GM23338 (cell line): ENCODE measurements around the gene TAGLN3. TPM values are rescaled to one million over a fixed set of nuclear protein-coding genes. Genes with fewer than 3 reads are reported as not detected.

ENCODE experiments used
- ATAC-seq: fragments of 200-7000 bp; cut with Tn5 transposase; 3 replicates; pipeline ENCODE4 v1.9.1; 2020
- DNase-seq: peaks from one replicate; pipeline ENCODE4 v3.0.0-alpha.2; 2015; ENCODE audit warnings: low spot score
- H2AFZ ChIP-seq: fragments of 200-600 bp; sonication (generic); 2 replicates; pipeline ENCODE4 v1.8.0; 2016; ENCODE audit warnings: antibody characterized with exemption, mild to moderate bottlenecking, moderate library complexity
- H3F3A ChIP-seq: fragments of 200-600 bp; sonication (generic); replicated peaks from 2 replicates; pipeline ENCODE4 v1.8.0; 2017; ENCODE audit warnings: antibody characterized with exemption, mixed run types, low read depth
- H3K27ac ChIP-seq: fragments of 200-600 bp; sonication (generic); 2 replicates; pipeline ENCODE4 v1.6.1; 2016; ENCODE audit warnings: low read depth
- H3K27me3 ChIP-seq: fragments of 200-600 bp; sonication (generic); 2 replicates; pipeline ENCODE4 v1.8.0; 2016; ENCODE audit warnings: mild to moderate bottlenecking, mixed run types, moderate library complexity; ENCODE audit not compliant: insufficient read depth
- H3K36me3 ChIP-seq: fragments of 200-600 bp; sonication (generic); 2 replicates; pipeline ENCODE4 v1.8.0; 2016; ENCODE audit warnings: mild to moderate bottlenecking; ENCODE audit not compliant: insufficient read depth
- H3K4me1 ChIP-seq: fragments of 200-600 bp; sonication (generic); 2 replicates; pipeline ENCODE4 v1.8.0; 2016; ENCODE audit warnings: mild to moderate bottlenecking, moderate library complexity; ENCODE audit not compliant: insufficient read depth
- H3K4me2 ChIP-seq: fragments of 200-600 bp; sonication (generic); 2 replicates; pipeline ENCODE4 v1.7.1; 2017; ENCODE audit warnings: mixed run types
- H3K4me3 ChIP-seq: fragments of 200-600 bp; sonication (generic); 2 replicates; pipeline ENCODE4 v1.6.1; 2016; ENCODE audit warnings: mixed run types
- H3K79me2 ChIP-seq: fragments of 200-600 bp; sonication (generic); replicated peaks from 2 replicates; pipeline ENCODE4 v1.8.0; 2017; ENCODE audit warnings: mild to moderate bottlenecking; ENCODE audit not compliant: insufficient read depth
- H3K9me2 ChIP-seq: fragments of 200-600 bp; sonication (generic); 2 replicates; pipeline ENCODE4 v1.8.0; 2017; ENCODE audit not compliant: insufficient read depth
- H4K20me1 ChIP-seq: fragments of 200-600 bp; sonication (generic); replicated peaks from 2 replicates; pipeline ENCODE4 v1.8.0; 2017; ENCODE audit warnings: mild to moderate bottlenecking; ENCODE audit not compliant: insufficient read depth
- H3K27ac Mint-ChIP-seq: 2 replicates; pipeline ENCODE4 v1.8.0; 2020; ENCODE audit warnings: inconsistent platforms, mild to moderate bottlenecking, moderate library complexity, mixed read lengths
- H3K27me3 Mint-ChIP-seq: 3 replicates; pipeline ENCODE4 v1.8.0; 2022; ENCODE audit warnings: low read depth, mild to moderate bottlenecking, moderate library complexity, mixed read lengths, inconsistent platforms; ENCODE audit not compliant: insufficient read depth, poor library complexity
- H3K36me3 Mint-ChIP-seq: 3 replicates; pipeline ENCODE4 v1.8.0; 2021; ENCODE audit warnings: low read depth, mild to moderate bottlenecking, inconsistent platforms, moderate library complexity, mixed read lengths
- H3K4me1 Mint-ChIP-seq: 3 replicates; pipeline ENCODE4 v1.8.0; 2020; ENCODE audit warnings: mild to moderate bottlenecking, inconsistent platforms, mixed read lengths
- H3K4me3 Mint-ChIP-seq: 3 replicates; pipeline ENCODE4 v1.8.0; 2021; ENCODE audit warnings: moderate library complexity, mild to moderate bottlenecking, inconsistent platforms, mixed read lengths
- H3K9me3 Mint-ChIP-seq: 3 replicates; pipeline ENCODE4 v1.8.0; 2020; ENCODE audit warnings: moderate library complexity, mild to moderate bottlenecking, inconsistent platforms, mixed read lengths
- CREB1 ChIP-seq: fragments of 250-450 bp; sonication (Bioruptor Pico); IDR thresholded peaks from 2 replicates; pipeline ENCODE4 v1.5.0; 2020; ENCODE audit warnings: low read depth, mild to moderate bottlenecking, moderate library complexity
- EZH2phosphoT487 ChIP-seq: fragments of 200-600 bp; sonication (generic); IDR thresholded peaks from one replicate; pipeline ENCODE4 v1.8.1; 2018; ENCODE audit warnings: antibody characterized with exemption; ENCODE audit not compliant: unreplicated experiment
- JUNB ChIP-seq: IDR thresholded peaks from one replicate; pipeline ENCODE4 v1.6.1; 2016; ENCODE audit warnings: antibody characterized with exemption; ENCODE audit not compliant: unreplicated experiment
- NANOG ChIP-seq: IDR thresholded peaks from 2 replicates; pipeline ENCODE4 v1.6.1; 2016; ENCODE audit warnings: antibody characterized with exemption, borderline replicate concordance
- POLR2AphosphoS5 ChIP-seq: IDR thresholded peaks from 2 replicates; pipeline ENCODE4 v1.6.1; 2016; ENCODE audit warnings: antibody characterized with exemption, low read depth
- STAT1 ChIP-seq: IDR thresholded peaks from one replicate; pipeline ENCODE4 v1.6.1; 2016; ENCODE audit warnings: antibody characterized with exemption; ENCODE audit not compliant: unreplicated experiment
- ZNF331 ChIP-seq: fragments of 250-450 bp; sonication (Bioruptor Pico); IDR thresholded peaks from 2 replicates; pipeline ENCODE4 v1.5.0; 2020; ENCODE audit warnings: low read depth, mild to moderate bottlenecking, moderate library complexity
- polyA plus RNA-seq: library from polyadenylated mRNA; unstranded; fragments of >200 nt; fragmentation: Nextera tagmentation; extraction: Ambion mirVana; gene quantifications from 2 replicates; pipeline ENCODE4 v1.2.1, GENCODE V29; 2016
- total RNA-seq: library from RNA; depleted of rRNA; stranded (reverse); fragments of >200 nt; shearing (Covaris generic); gene quantifications from 2 replicates; pipeline ENCODE4 v1.2.3, GENCODE V29; 2014
- TF ChIP-seq, protein P1 (sequence below): IDR thresholded peaks from 2 replicates; pipeline ENCODE4 v1.6.1; 2016; ENCODE audit warnings: antibody characterized with exemption
- TF ChIP-seq, protein P2 (sequence below), 2 experiments: fragments of 200-600 bp in 1 of 2; sonication (generic) in 1 of 2; conservative IDR thresholded peaks; 2 replicates each; pipeline versions ENCODE4 v1.5.1 to v1.6.1; 2016 to 2017; ENCODE audit warnings: antibody characterized with exemption in 2 of 2, low read depth in 2 of 2, mild to moderate bottlenecking in 2 of 2, moderate library complexity in 1 of 2
- TF ChIP-seq, protein P3 (sequence below): IDR thresholded peaks from one replicate; pipeline ENCODE4 v1.6.1; 2018; ENCODE audit warnings: antibody characterized with exemption; ENCODE audit not compliant: unreplicated experiment

TAGLN3 gene
- total and polyA plus RNA-seq, 2 experiments from 2014 or later, result 6.8 to 12.6 TPM

DNA sequence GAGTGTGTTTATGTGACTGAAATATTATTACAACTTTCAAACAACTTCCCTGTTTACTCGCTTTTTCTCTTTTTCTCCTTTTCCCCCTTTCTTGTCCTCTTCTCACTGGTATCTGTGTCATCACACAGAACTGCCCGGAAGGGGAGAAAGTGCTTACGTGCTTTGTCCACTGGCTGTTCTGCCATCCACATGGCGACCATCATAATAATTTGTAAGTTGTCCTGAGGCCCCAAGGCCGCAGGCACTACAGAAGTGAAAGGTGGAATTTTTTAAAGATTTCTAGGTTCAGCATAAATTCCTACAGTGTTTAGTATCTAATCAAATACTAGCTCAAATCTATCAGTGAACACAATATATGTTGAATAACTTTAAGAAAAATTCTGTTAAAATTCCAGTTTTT, 46.6 kb upstream of the TAGLN3 start:
- no peak for DNase-seq
- Histone ChIP-seq H3K79me2 (no peaks in the 10 kb centered on the region), H3F3A (no peaks in the 10 kb centered on the region), H3K36me3 (no peaks in the 10 kb centered on the region), H3K4me3 (no peak overlapping the region), H3K27me3 (peaks cover 5% of the 10 kb centered on the region; the same call in 1 of the 2 replicates), H3K4me1 (peaks cover 20% of the 10 kb centered on the region), H3K27ac (no peak overlapping the region), H3K9me2 (no peaks in the 10 kb centered on the region), H2AFZ (no peak overlapping the region), H4K20me1 (no peaks in the 10 kb centered on the region), H3K4me2 (no peak overlapping the region)
- peaks cover 24% of the 10 kb centered on the region for H3K4me1 Mint-ChIP-seq
- TF ChIP-seq NANOG (no peak), POLR2AphosphoS5 (no peak), JUNB (no peak), EZH2phosphoT487 (no peak), CREB1 (no peak)
- TF ChIP-seq, protein P1, sequence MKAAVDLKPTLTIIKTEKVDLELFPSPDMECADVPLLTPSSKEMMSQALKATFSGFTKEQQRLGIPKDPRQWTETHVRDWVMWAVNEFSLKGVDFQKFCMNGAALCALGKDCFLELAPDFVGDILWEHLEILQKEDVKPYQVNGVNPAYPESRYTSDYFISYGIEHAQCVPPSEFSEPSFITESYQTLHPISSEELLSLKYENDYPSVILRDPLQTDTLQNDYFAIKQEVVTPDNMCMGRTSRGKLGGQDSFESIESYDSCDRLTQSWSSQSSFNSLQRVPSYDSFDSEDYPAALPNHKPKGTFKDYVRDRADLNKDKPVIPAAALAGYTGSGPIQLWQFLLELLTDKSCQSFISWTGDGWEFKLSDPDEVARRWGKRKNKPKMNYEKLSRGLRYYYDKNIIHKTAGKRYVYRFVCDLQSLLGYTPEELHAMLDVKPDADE, result no peak
- TF ChIP-seq, protein P2, sequence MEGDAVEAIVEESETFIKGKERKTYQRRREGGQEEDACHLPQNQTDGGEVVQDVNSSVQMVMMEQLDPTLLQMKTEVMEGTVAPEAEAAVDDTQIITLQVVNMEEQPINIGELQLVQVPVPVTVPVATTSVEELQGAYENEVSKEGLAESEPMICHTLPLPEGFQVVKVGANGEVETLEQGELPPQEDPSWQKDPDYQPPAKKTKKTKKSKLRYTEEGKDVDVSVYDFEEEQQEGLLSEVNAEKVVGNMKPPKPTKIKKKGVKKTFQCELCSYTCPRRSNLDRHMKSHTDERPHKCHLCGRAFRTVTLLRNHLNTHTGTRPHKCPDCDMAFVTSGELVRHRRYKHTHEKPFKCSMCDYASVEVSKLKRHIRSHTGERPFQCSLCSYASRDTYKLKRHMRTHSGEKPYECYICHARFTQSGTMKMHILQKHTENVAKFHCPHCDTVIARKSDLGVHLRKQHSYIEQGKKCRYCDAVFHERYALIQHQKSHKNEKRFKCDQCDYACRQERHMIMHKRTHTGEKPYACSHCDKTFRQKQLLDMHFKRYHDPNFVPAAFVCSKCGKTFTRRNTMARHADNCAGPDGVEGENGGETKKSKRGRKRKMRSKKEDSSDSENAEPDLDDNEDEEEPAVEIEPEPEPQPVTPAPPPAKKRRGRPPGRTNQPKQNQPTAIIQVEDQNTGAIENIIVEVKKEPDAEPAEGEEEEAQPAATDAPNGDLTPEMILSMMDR (conservative IDR thresholded peaks at IDR 0.05; ENCODE audit: low read depth in 2 of 2), result no peak
- no peak overlapping the region for H3K4me3 Mint-ChIP-seq
- no peaks in the 10 kb centered on the region for H3K9me3 Mint-ChIP-seq
- peaks cover 4% of the 10 kb centered on the region for H3K27me3 Mint-ChIP-seq
- ATAC-seq, result no peak
- H3K27ac Mint-ChIP-seq, result no peak overlapping the region
- no peaks in the 10 kb centered on the region; the same call in 2 of the 3 replicates for H3K36me3 Mint-ChIP-seq

DNA sequence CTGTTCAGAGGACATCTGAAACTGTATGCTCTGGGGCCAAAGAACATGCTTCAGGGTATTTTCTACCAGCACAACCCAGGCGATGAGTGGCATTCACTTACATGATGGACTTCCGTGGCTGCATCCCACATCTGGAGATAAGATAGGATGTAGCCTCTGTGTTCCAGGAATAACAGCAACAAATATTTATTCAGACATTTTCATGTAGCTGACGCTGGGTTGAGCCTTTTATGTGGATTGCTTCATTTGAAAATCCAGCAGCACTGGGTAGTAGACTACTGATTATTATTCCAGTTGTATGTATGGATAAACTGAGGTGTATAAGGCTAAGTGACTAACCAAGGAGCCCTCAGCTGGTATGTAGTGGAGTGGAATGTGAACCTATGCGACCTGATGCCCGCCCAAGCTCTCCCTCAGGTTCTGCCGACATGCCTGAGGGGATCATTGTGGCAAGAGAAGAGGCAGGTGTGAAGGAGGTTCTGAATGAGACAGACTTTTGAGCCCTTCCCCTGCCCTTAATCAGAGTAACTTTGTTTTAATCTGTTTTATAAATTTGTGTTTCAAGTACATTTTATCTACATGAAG, 45.8 kb upstream of the TAGLN3 start:
- Histone ChIP-seq H3K4me2 (no peak overlapping the region), H3K4me3 (no peak overlapping the region), H3F3A (no peaks in the 10 kb centered on the region), H4K20me1 (no peaks in the 10 kb centered on the region), H3K36me3 (no peaks in the 10 kb centered on the region), H3K27ac (no peak overlapping the region), H2AFZ (no peak overlapping the region), H3K4me1 (peaks cover 25% of the 10 kb centered on the region), H3K27me3 (peaks cover 5% of the 10 kb centered on the region; the same call in 1 of the 2 replicates), H3K9me2 (no peaks in the 10 kb centered on the region), H3K79me2 (no peaks in the 10 kb centered on the region)
- no peak overlapping the region for H3K4me3 Mint-ChIP-seq
- no peak for DNase-seq
- no peak overlapping the region for H3K27ac Mint-ChIP-seq
- peaks cover 33% of the 10 kb centered on the region for H3K4me1 Mint-ChIP-seq
- no peak for ATAC-seq
- no peaks in the 10 kb centered on the region; the same call in 2 of the 3 replicates for H3K36me3 Mint-ChIP-seq
- peaks cover 4% of the 10 kb centered on the region for H3K27me3 Mint-ChIP-seq
- H3K9me3 Mint-ChIP-seq, result no peaks in the 10 kb centered on the region
- TF ChIP-seq JUNB, result no peak
- no peak for TF ChIP-seq ZNF331 (CRISPR knock-in tag)
- TF ChIP-seq NANOG, result no peak
- TF ChIP-seq, protein P2 (conservative IDR thresholded peaks at IDR 0.05; ENCODE audit: low read depth in 2 of 2), result no peak
- TF ChIP-seq, protein P3, sequence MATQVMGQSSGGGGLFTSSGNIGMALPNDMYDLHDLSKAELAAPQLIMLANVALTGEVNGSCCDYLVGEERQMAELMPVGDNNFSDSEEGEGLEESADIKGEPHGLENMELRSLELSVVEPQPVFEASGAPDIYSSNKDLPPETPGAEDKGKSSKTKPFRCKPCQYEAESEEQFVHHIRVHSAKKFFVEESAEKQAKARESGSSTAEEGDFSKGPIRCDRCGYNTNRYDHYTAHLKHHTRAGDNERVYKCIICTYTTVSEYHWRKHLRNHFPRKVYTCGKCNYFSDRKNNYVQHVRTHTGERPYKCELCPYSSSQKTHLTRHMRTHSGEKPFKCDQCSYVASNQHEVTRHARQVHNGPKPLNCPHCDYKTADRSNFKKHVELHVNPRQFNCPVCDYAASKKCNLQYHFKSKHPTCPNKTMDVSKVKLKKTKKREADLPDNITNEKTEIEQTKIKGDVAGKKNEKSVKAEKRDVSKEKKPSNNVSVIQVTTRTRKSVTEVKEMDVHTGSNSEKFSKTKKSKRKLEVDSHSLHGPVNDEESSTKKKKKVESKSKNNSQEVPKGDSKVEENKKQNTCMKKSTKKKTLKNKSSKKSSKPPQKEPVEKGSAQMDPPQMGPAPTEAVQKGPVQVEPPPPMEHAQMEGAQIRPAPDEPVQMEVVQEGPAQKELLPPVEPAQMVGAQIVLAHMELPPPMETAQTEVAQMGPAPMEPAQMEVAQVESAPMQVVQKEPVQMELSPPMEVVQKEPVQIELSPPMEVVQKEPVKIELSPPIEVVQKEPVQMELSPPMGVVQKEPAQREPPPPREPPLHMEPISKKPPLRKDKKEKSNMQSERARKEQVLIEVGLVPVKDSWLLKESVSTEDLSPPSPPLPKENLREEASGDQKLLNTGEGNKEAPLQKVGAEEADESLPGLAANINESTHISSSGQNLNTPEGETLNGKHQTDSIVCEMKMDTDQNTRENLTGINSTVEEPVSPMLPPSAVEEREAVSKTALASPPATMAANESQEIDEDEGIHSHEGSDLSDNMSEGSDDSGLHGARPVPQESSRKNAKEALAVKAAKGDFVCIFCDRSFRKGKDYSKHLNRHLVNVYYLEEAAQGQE, result no peak
- no peak for TF ChIP-seq STAT1
- TF ChIP-seq, protein P1, result no peak
